SK-N-SH (cell line): ENCODE data around the gene MACROD1. TPM values are rescaled to one million over a fixed set of nuclear protein-coding genes. Genes with fewer than 3 reads are reported as not detected.

Source experiments
- CTCF ChIA-PET: fragments of 300-600, 350-600 bp; formaldehyde crosslinking; extraction: SDS; loops from one replicate; lab custom pipeline; 2021; lab: Yijun Ruan, JAX
- POLR2A ChIA-PET: fragments of 350-600 bp; sonication (Branson Sonifier 250); formaldehyde crosslinking; extraction: SDS; loops from one replicate; lab custom pipeline; 2020; ENCODE audit warnings: antibody characterized with exemption, inconsistent platforms; lab: Yijun Ruan, JAX
- DNase-seq: peaks from one replicate; pipeline ENCODE4 v3.0.0; 2012
- H2AFZ ChIP-seq: fragments of 200-600 bp; sonication (generic); 2 replicates; pipeline ENCODE4 v1.8.1; 2016; ENCODE audit warnings: antibody characterized with exemption, mild to moderate bottlenecking, low read depth
- H3F3A ChIP-seq: fragments of 200-600 bp; sonication (generic); replicated peaks from 2 replicates; pipeline ENCODE3; 2016; ENCODE audit warnings: antibody characterized with exemption, mild to moderate bottlenecking; ENCODE audit not compliant: insufficient read depth
- H3K27ac ChIP-seq, 2 experiments: fragments of 200-500 bp in 1 of 2; fragments of 200-600 bp in 1 of 2; sonication (Bioruptor generic) in 1 of 2; sonication (generic), shearing (Covaris generic) in 1 of 2; 2 replicates each; pipeline versions ENCODE4 v1.5.1 to v1.6.1; 2014 to 2016; ENCODE audit warnings: low read depth in 2 of 2, inconsistent platforms in 1 of 2, low read length in 1 of 2, mild to moderate bottlenecking in 1 of 2, mixed read lengths in 1 of 2
- H3K27me3 ChIP-seq: fragments of 200-600 bp; sonication (generic), shearing (Covaris generic); 2 replicates; pipeline ENCODE4 v1.6.1; 2016; ENCODE audit warnings: mixed run types; ENCODE audit not compliant: insufficient read depth
- H3K36me3 ChIP-seq, 2 experiments: fragments of 200-500 bp in 1 of 2; fragments of 200-600 bp in 1 of 2; sonication (Bioruptor generic) in 1 of 2; sonication (generic) in 1 of 2; replicated peaks in 1 of 2; 2 replicates each; pipeline versions ENCODE3 to v1.5.1; 2014 to 2016; ENCODE audit warnings: low read length in 1 of 2, mild to moderate bottlenecking in 1 of 2; ENCODE audit not compliant: insufficient read depth in 2 of 2, control insufficient read depth in 1 of 2
- H3K4me1 ChIP-seq, 2 experiments: fragments of 200-500 bp in 1 of 2; fragments of 200-600 bp in 1 of 2; sonication (Bioruptor generic) in 1 of 2; sonication (generic), shearing (Covaris generic) in 1 of 2; 2 replicates each; pipeline versions ENCODE4 v1.5.1 to v1.6.1; 2014 to 2016; ENCODE audit warnings: low read depth in 1 of 2, low read length in 1 of 2, mixed run types in 1 of 2; ENCODE audit not compliant: insufficient read depth in 2 of 2, control insufficient read depth in 1 of 2
- H3K4me2 ChIP-seq: fragments of 200-600 bp; sonication (generic), shearing (Covaris generic); 2 replicates; pipeline ENCODE4 v1.6.1; 2017; ENCODE audit warnings: mixed run types
- H3K4me3 ChIP-seq, 2 experiments: fragments of 200-500 bp in 1 of 2; fragments of 200-600 bp in 1 of 2; sonication (Bioruptor generic) in 1 of 2; sonication (generic), shearing (Covaris generic) in 1 of 2; 2 replicates each; pipeline versions ENCODE4 v1.5.1 to v1.8.1; 2014 to 2016; ENCODE audit warnings: low read depth in 2 of 2, inconsistent platforms in 1 of 2, low read length in 1 of 2, mild to moderate bottlenecking in 1 of 2, mixed read lengths in 1 of 2, moderate library complexity in 1 of 2
- H3K79me2 ChIP-seq: fragments of 200-600 bp; sonication (generic); 2 replicates; pipeline ENCODE4 v1.8.1; 2017; ENCODE audit warnings: mild to moderate bottlenecking; ENCODE audit not compliant: insufficient read depth
- H3K9ac ChIP-seq: fragments of 200-600 bp; sonication (generic); 2 replicates; pipeline ENCODE4 v1.6.1; 2017; ENCODE audit warnings: mixed run types
- H3K9me2 ChIP-seq: fragments of 200-600 bp; sonication (generic); 2 replicates; pipeline ENCODE4 v1.6.1; 2017; ENCODE audit warnings: mixed run types
- H3K9me3 ChIP-seq: fragments of 200-600 bp; sonication (generic); 2 replicates; pipeline ENCODE4 v1.6.1; 2017; ENCODE audit warnings: mixed run types, mild to moderate bottlenecking, moderate library complexity
- H4K20me1 ChIP-seq: fragments of 200-600 bp; sonication (generic); 2 replicates; pipeline ENCODE4 v1.6.1; 2017; ENCODE audit warnings: mild to moderate bottlenecking, mixed run types; ENCODE audit not compliant: insufficient read depth
- CHD2 ChIP-seq: fragments of 150-350 bp; IDR thresholded peaks from 2 replicates; pipeline ENCODE4 v1.6.1; 2018; ENCODE audit warnings: low read length; ENCODE audit not compliant: partially characterized antibody
- EP300 ChIP-seq, 2 experiments: IDR thresholded peaks; 2 replicates each; pipeline versions ENCODE4 v1.4.0 to v1.6.1; 2012; ENCODE audit warnings: borderline replicate concordance in 1 of 2, low read depth in 1 of 2, low read length in 1 of 2
- GABPA ChIP-seq: IDR thresholded peaks from 2 replicates; pipeline ENCODE4 v1.4.0; 2012; ENCODE audit warnings: low read depth, mild to moderate bottlenecking
- MAX ChIP-seq: IDR thresholded peaks from 2 replicates; pipeline ENCODE4 v1.4.0; 2012; ENCODE audit warnings: low read depth
- NFIC ChIP-seq: IDR thresholded peaks from 2 replicates; pipeline ENCODE4 v1.4.0; 2012; ENCODE audit warnings: borderline replicate concordance
- POLR2AphosphoS5 ChIP-seq: IDR thresholded peaks from 2 replicates; pipeline ENCODE4 v1.6.1; 2012; ENCODE audit warnings: low read depth, low read length
- RAD21 ChIP-seq: IDR thresholded peaks from 2 replicates; pipeline ENCODE4 v1.6.1; 2012; ENCODE audit warnings: mild to moderate bottlenecking, low read length
- RCOR1 ChIP-seq: fragments of 150-350 bp; IDR thresholded peaks from 2 replicates; pipeline ENCODE4 v1.6.1; 2017; ENCODE audit warnings: antibody characterized with exemption, low read length
- SIN3A ChIP-seq: IDR thresholded peaks from 2 replicates; pipeline ENCODE4 v1.6.1; 2012; ENCODE audit warnings: low read depth, mild to moderate bottlenecking, low read length, moderate library complexity, borderline replicate concordance
- SMC3 ChIP-seq: IDR thresholded peaks from 2 replicates; pipeline ENCODE4 v1.6.1; 2012; ENCODE audit warnings: low read depth, low read length, improper control_type of control experiment
- TAF1 ChIP-seq: IDR thresholded peaks from 2 replicates; pipeline ENCODE4 v1.6.1; 2012; ENCODE audit warnings: low read depth, mild to moderate bottlenecking, low read length, moderate library complexity, borderline replicate concordance
- TEAD4 ChIP-seq: IDR thresholded peaks from 2 replicates; pipeline ENCODE4 v1.4.0; 2012; ENCODE audit warnings: mild to moderate bottlenecking, borderline replicate concordance; ENCODE audit not compliant: insufficient read depth
- USF2 ChIP-seq: fragments of 150-350 bp; IDR thresholded peaks from 2 replicates; pipeline ENCODE4 v1.6.1; 2017; ENCODE audit warnings: antibody characterized with exemption, low read length, low read depth, borderline replicate concordance
- YY1 ChIP-seq: IDR thresholded peaks from 2 replicates; pipeline ENCODE4 v1.4.0; 2012; ENCODE audit warnings: low read depth, mild to moderate bottlenecking
- WGBS: methylation state at CpG from one replicate; pipeline ENCODE4 v1.1.6; 2017; ENCODE audit warnings: low lambda C conversion rate; 5-methylcytosine and 5-hydroxymethylcytosine counted together
- polyA plus RNA-seq, 3 experiments: library from polyadenylated mRNA; depleted of rRNA; stranded (reverse); fragments of >200 nt; gene quantifications; 2 replicates each; pipeline ENCODE4 v1.2.3, GENCODE V29; 2012
- TF ChIP-seq, protein P1 (sequence below): IDR thresholded peaks from 2 replicates; pipeline ENCODE4 v1.4.0; 2012; ENCODE audit warnings: low read depth, borderline replicate concordance
- TF ChIP-seq, protein P2 (sequence below): IDR thresholded peaks from 2 replicates; pipeline ENCODE4 v1.6.1; 2012; ENCODE audit warnings: mild to moderate bottlenecking, low read depth, low read length, moderate library complexity
- TF ChIP-seq, protein P3 (sequence below): fragments of 200-600 bp; sonication (generic); IDR thresholded peaks from 2 replicates; pipeline ENCODE4 v1.6.1; 2017; ENCODE audit warnings: antibody characterized with exemption, mild to moderate bottlenecking, moderate library complexity

The MACROD1 gene
- polyA plus RNA-seq, 1 of the 3 experiments (the other 2 are of a cell fraction), result 49.1 TPM

DNA sequence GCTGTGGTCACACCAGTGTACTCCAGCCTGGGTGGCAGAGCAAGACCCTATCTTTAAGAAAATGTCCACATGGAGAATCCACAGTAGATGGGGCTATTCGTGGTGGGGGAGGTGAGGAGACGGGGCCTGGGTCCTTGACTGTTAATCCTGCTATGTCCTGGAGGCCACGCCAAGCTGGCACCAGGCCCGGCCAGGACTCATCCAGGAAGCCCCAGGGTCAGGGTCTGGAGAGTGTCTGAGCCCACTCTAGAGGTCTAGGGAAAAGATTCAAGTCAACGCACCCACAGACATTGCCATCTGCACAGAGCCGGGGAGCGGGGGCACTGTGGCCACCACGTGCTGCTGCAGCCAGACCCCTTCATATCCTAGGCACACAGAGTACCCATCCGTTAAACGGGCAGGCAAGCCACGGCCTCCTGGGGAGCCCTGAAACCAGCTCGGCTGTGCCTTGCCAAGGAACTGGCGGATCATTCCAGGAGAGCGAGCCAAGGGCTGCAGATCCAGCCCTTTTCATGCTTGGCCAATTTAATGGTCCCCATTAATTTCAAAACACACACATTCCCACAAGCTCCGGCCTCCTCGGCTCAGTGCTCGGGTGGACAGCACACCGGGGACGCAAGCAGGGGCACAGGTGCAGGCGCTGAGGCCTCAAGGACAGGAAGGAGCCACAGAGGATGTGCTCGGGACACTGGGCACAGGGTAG, 24.7 kb downstream of the MACROD1 start:
- no peaks in the 10 kb centered on the region for H3K36me3 ChIP-seq
- no peak overlapping the region for H3K4me2 ChIP-seq
- H3K9me3 ChIP-seq, result no peaks in the 10 kb centered on the region
- H3K9me2 ChIP-seq, result no peaks in the 10 kb centered on the region
- no peaks in the 10 kb centered on the region for H3K27me3 ChIP-seq
- CTCF ChIA-PET, result interaction anchor here (1.1 to 14.5 kb wide), 6 partner anchors 9 to 224 kb away, joined by 3 to 207 read pairs (median 6); partner anchors contain the start of genes FLRT1 and RCOR2
- no peak overlapping the region for H2AFZ ChIP-seq
- H3K79me2 ChIP-seq, result no peaks in the 10 kb centered on the region
- POLR2A ChIA-PET, result interaction anchor here (0.5 to 1.2 kb wide), 3 partner anchors 9 to 486 kb away, joined by 3 to 4 read pairs (median 3); no protein-coding TSS in a partner anchor
- peaks cover 0 to 55% of the 10 kb centered on the region in 2 experiments; a peak in 1 of 4 replicates for H3K4me1 ChIP-seq
- no peaks in the 10 kb centered on the region for H3F3A ChIP-seq
- 85% methylated on average over 9 of the region's 21 CpGs for WGBS
- TF ChIP-seq RCOR1, result peak; percentile 25; the same call in 1 of the 2 replicates
- TF ChIP-seq EP300 (IDR thresholded peaks at IDR 0.05; ENCODE audit: borderline replicate concordance in 1 of 2, low read depth in 1 of 2, low read length in 1 of 2), result peak in 1 of 2 experiments; percentile 52; a peak in 1 of 4 replicates
- TF ChIP-seq, protein P1, sequence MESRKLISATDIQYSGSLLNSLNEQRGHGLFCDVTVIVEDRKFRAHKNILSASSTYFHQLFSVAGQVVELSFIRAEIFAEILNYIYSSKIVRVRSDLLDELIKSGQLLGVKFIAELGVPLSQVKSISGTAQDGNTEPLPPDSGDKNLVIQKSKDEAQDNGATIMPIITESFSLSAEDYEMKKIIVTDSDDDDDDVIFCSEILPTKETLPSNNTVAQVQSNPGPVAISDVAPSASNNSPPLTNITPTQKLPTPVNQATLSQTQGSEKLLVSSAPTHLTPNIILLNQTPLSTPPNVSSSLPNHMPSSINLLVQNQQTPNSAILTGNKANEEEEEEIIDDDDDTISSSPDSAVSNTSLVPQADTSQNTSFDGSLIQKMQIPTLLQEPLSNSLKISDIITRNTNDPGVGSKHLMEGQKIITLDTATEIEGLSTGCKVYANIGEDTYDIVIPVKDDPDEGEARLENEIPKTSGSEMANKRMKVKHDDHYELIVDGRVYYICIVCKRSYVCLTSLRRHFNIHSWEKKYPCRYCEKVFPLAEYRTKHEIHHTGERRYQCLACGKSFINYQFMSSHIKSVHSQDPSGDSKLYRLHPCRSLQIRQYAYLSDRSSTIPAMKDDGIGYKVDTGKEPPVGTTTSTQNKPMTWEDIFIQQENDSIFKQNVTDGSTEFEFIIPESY, result no peak
- peak; percentile 71 for DNase-seq
- H3K27ac ChIP-seq, result peak overlapping the region in 1 of 2 experiments; percentile 77; a peak in 2 of 4 replicates
- no peaks in the 10 kb centered on the region for H4K20me1 ChIP-seq
- no peak overlapping the region for H3K9ac ChIP-seq
- no peak overlapping the region for H3K4me3 ChIP-seq

DNA sequence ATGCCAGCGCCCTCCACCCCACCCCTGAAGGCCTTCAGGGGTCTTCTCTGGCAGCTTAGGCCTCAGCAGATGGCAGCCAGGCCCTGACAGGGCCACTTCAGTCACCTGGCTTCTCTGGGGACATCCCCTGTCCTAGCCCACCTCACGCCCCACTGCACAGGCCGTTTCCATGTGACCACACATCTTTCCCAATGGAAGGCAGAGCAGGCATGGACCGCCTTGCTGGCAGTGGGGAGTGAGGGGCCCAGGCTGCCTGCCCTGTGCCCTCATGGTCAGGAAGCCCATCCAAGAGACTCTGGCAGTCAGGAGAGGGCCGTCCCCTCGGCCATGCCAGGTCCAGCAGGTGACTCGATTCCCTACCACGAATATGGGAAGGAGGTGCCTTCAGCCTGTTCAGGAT, 25.8 kb downstream of the MACROD1 start:
- 92% methylated on average over 4 of the region's 8 CpGs for WGBS
- Histone ChIP-seq H3K9me3 (no peaks in the 10 kb centered on the region), H3K36me3 (no peaks in the 10 kb centered on the region), H3K27ac (peak overlapping the region in 1 of 2 experiments; percentile 35; a peak in 1 of 4 replicates), H3K9ac (no peak overlapping the region), H3K4me1 (peaks cover 0 to 48% of the 10 kb centered on the region in 2 experiments; a peak in 1 of 4 replicates), H3K27me3 (no peaks in the 10 kb centered on the region), H3K4me2 (no peak overlapping the region), H2AFZ (no peak overlapping the region), H3F3A (no peaks in the 10 kb centered on the region), H3K79me2 (no peaks in the 10 kb centered on the region), H3K9me2 (no peaks in the 10 kb centered on the region), H3K4me3 (no peak overlapping the region), H4K20me1 (no peaks in the 10 kb centered on the region)
- CTCF ChIA-PET, result interaction anchor here (2.3 kb wide), 1 partner anchor 13 kb away, joined by 6 read pairs; no protein-coding TSS in a partner anchor
- DNase-seq, result no peak
- POLR2A ChIA-PET, result interaction anchor here (1.8 kb wide), 1 partner anchor 81 kb away, joined by 3 read pairs; no protein-coding TSS in a partner anchor
- TF ChIP-seq, protein P2, sequence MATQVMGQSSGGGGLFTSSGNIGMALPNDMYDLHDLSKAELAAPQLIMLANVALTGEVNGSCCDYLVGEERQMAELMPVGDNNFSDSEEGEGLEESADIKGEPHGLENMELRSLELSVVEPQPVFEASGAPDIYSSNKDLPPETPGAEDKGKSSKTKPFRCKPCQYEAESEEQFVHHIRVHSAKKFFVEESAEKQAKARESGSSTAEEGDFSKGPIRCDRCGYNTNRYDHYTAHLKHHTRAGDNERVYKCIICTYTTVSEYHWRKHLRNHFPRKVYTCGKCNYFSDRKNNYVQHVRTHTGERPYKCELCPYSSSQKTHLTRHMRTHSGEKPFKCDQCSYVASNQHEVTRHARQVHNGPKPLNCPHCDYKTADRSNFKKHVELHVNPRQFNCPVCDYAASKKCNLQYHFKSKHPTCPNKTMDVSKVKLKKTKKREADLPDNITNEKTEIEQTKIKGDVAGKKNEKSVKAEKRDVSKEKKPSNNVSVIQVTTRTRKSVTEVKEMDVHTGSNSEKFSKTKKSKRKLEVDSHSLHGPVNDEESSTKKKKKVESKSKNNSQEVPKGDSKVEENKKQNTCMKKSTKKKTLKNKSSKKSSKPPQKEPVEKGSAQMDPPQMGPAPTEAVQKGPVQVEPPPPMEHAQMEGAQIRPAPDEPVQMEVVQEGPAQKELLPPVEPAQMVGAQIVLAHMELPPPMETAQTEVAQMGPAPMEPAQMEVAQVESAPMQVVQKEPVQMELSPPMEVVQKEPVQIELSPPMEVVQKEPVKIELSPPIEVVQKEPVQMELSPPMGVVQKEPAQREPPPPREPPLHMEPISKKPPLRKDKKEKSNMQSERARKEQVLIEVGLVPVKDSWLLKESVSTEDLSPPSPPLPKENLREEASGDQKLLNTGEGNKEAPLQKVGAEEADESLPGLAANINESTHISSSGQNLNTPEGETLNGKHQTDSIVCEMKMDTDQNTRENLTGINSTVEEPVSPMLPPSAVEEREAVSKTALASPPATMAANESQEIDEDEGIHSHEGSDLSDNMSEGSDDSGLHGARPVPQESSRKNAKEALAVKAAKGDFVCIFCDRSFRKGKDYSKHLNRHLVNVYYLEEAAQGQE, result no peak
- TF ChIP-seq NFIC (no peak), SMC3 (no peak), USF2 (no peak), TAF1 (no peak), RAD21 (no peak), POLR2AphosphoS5 (no peak), YY1 (no peak), MAX (no peak), TEAD4 (no peak), GABPA (no peak), CHD2 (no peak), SIN3A (no peak)
- TF ChIP-seq, protein P3, sequence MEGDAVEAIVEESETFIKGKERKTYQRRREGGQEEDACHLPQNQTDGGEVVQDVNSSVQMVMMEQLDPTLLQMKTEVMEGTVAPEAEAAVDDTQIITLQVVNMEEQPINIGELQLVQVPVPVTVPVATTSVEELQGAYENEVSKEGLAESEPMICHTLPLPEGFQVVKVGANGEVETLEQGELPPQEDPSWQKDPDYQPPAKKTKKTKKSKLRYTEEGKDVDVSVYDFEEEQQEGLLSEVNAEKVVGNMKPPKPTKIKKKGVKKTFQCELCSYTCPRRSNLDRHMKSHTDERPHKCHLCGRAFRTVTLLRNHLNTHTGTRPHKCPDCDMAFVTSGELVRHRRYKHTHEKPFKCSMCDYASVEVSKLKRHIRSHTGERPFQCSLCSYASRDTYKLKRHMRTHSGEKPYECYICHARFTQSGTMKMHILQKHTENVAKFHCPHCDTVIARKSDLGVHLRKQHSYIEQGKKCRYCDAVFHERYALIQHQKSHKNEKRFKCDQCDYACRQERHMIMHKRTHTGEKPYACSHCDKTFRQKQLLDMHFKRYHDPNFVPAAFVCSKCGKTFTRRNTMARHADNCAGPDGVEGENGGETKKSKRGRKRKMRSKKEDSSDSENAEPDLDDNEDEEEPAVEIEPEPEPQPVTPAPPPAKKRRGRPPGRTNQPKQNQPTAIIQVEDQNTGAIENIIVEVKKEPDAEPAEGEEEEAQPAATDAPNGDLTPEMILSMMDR, result no peak
